ENCODE measurements around the gene SURF4. TPM values are rescaled to one million over a fixed set of nuclear protein-coding genes. Genes with fewer than 3 reads are reported as not detected.

Gene SURF4
- polyA plus RNA-seq, 3 donors, result 61.4 to 175 (median 157) TPM

DNA sequence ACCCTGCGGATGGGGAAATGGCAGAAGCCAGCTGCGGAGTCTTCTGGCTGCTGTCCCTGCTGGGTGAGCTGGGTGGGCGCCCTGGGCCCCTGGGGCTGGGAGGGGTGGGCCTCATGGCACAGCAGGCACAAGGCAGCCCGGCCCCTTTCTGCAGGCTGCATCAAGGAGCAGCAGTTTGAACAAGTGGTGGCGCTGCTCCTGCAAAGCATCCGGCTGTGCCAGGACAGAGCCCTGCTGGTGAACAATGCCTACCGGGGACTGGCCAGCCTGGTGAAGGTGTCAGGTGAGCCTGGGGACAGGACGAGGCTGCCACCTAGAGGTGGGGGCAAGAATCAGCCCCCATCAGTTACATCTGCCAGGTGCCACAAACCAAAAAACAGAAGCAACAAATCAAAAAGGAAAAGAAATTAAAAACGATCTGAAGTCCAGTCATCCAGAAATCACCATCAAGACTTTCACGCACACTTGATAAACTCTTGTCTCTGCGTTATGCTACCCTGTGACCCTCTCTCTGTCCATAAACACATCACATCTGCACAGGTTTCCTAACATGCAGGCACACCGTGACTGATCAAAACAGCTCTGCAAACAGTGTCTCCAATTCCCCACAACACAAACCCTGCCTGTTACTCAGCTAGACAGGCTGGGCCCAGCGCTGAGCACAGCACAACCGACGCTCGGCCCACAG is 28.1 kb upstream of the SURF4 start:
- Histone ChIP-seq H3K27me3 (ENCODE audit: control insufficient read depth in 2 of 2, insufficient read depth in 2 of 2, low read length in 2 of 2) (no peaks in the 10 kb centered on the region), H3K4me1 (ENCODE audit: control insufficient read depth in 1 of 2, insufficient read depth in 2 of 2, low read length in 2 of 2) (no peaks in the 10 kb centered on the region), H3K9me3 (replicated peaks in 1 of 2; ENCODE audit: control insufficient read depth in 1 of 2, insufficient read depth in 1 of 2, low read length in 2 of 2) (no peaks in the 10 kb centered on the region), H2AFZ (ENCODE audit: insufficient read depth, low read depth, low read length, poor library complexity, severe bottlenecking) (no peak overlapping the region), H3K9ac (ENCODE audit: insufficient read depth, low read length, poor library complexity, severe bottlenecking) (no peak overlapping the region), H3K4me3 (replicated peaks in 1 of 3; ENCODE audit: low read depth in 2 of 3, low read length in 3 of 3) (no peak overlapping the region), H4K20me1 (ENCODE audit: insufficient read depth, low read length) (peaks cover 9% of the 10 kb centered on the region), H3K4me2 (replicated peaks; ENCODE audit: extremely low read depth, low read length, poor library complexity, severe bottlenecking) (no peak overlapping the region), H3K79me2 (ENCODE audit: insufficient read depth, low read length) (no peaks in the 10 kb centered on the region), H3K36me3 (replicated peaks in 1 of 2; ENCODE audit: control insufficient read depth in 1 of 2, insufficient read depth in 2 of 2, low read length in 2 of 2) (peaks cover 50 to 54% of the 10 kb centered on the region in 2 donors), H3K27ac (ENCODE audit: low read depth in 1 of 2, low read length in 2 of 2) (no peak overlapping the region)
- DNase-seq, result peak in 1 of 3 donors; percentile 5
- 80% methylated on average over 14 of the region's 16 CpGs for WGBS (ENCODE audit: insufficient coverage)
- Mint-ChIP-seq H3K4me1 (no peaks in the 10 kb centered on the region), H3K36me3 (peaks cover 35 to 49% of the 10 kb centered on the region in 2 donors), H3K9me3 (no peaks in the 10 kb centered on the region), H3K27ac (no peak overlapping the region), H3K4me3 (no peak overlapping the region), H3K27me3 (ENCODE audit: low read depth in 3 of 3) (peaks cover 0 to 1% (median 1%) of the 10 kb centered on the region in 3 donors)
- TF ChIP-seq, protein P1, sequence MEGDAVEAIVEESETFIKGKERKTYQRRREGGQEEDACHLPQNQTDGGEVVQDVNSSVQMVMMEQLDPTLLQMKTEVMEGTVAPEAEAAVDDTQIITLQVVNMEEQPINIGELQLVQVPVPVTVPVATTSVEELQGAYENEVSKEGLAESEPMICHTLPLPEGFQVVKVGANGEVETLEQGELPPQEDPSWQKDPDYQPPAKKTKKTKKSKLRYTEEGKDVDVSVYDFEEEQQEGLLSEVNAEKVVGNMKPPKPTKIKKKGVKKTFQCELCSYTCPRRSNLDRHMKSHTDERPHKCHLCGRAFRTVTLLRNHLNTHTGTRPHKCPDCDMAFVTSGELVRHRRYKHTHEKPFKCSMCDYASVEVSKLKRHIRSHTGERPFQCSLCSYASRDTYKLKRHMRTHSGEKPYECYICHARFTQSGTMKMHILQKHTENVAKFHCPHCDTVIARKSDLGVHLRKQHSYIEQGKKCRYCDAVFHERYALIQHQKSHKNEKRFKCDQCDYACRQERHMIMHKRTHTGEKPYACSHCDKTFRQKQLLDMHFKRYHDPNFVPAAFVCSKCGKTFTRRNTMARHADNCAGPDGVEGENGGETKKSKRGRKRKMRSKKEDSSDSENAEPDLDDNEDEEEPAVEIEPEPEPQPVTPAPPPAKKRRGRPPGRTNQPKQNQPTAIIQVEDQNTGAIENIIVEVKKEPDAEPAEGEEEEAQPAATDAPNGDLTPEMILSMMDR (IDR thresholded peaks at IDR 0.05), result peak; percentile 45
- intact Hi-C loops (cut with micrococcal nuclease), result loop anchor here in 1 of 2 donors (10.0 kb wide), 1 partner anchor 169 kb away; no protein-coding TSS in a partner anchor

DNA sequence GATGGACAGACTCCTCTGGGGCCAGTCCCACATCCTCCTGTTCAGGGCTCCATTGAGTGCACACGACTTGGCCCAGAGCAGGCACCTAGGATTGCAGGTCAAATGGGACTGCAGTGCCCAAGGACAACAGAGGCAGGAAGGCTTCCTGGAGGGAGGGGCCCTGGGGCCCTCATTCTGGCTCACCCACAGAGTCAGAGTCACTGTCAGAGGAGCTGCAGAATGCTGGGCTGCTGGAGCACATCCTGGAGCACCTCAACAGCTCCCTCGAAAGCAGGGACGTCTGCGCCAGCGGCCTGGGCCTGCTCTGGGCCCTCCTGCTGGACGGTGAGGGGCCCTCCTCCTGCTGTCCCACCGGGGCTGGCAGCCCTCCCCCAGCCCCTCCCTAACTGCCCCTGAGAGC is 26.8 kb upstream of the SURF4 start:
- Histone ChIP-seq H3K4me2 (replicated peaks; ENCODE audit: extremely low read depth, low read length, poor library complexity, severe bottlenecking) (no peak overlapping the region), H3K27me3 (ENCODE audit: control insufficient read depth in 2 of 2, insufficient read depth in 2 of 2, low read length in 2 of 2) (no peaks in the 10 kb centered on the region), H3K36me3 (replicated peaks in 1 of 2; ENCODE audit: control insufficient read depth in 1 of 2, insufficient read depth in 2 of 2, low read length in 2 of 2) (peaks cover 40 to 43% of the 10 kb centered on the region in 2 donors), H3K4me3 (replicated peaks in 1 of 3; ENCODE audit: low read depth in 2 of 3, low read length in 3 of 3) (no peak overlapping the region), H3K27ac (ENCODE audit: low read depth in 1 of 2, low read length in 2 of 2) (no peak overlapping the region), H3K4me1 (ENCODE audit: control insufficient read depth in 1 of 2, insufficient read depth in 2 of 2, low read length in 2 of 2) (no peaks in the 10 kb centered on the region), H2AFZ (ENCODE audit: insufficient read depth, low read depth, low read length, poor library complexity, severe bottlenecking) (no peak overlapping the region), H4K20me1 (ENCODE audit: insufficient read depth, low read length) (peaks cover 9% of the 10 kb centered on the region), H3K9ac (ENCODE audit: insufficient read depth, low read length, poor library complexity, severe bottlenecking) (no peak overlapping the region), H3K79me2 (ENCODE audit: insufficient read depth, low read length) (no peaks in the 10 kb centered on the region), H3K9me3 (replicated peaks in 1 of 2; ENCODE audit: control insufficient read depth in 1 of 2, insufficient read depth in 1 of 2, low read length in 2 of 2) (no peaks in the 10 kb centered on the region)
- Mint-ChIP-seq H3K4me1 (no peaks in the 10 kb centered on the region), H3K27ac (no peak overlapping the region), H3K36me3 (peaks cover 28 to 37% of the 10 kb centered on the region in 2 donors), H3K9me3 (no peaks in the 10 kb centered on the region), H3K4me3 (no peak overlapping the region), H3K27me3 (ENCODE audit: low read depth in 3 of 3) (peaks cover 1 to 4% (median 1%) of the 10 kb centered on the region in 3 donors)
- intact Hi-C loops (cut with micrococcal nuclease), result loop anchor here in 1 of 2 donors (10.0 kb wide), 1 partner anchor 168 kb away; no protein-coding TSS in a partner anchor
- DNase-seq, result no peak
- 78% methylated on average over 7 of the region's 7 CpGs for WGBS (ENCODE audit: insufficient coverage)
- TF ChIP-seq, protein P1 (IDR thresholded peaks at IDR 0.05), result no peak

Data from CD14-positive monocyte (primary cell).